MM.1S (cell line): ENCODE results near the gene OTOS.

Source experiments
- CTCF ChIP-seq: fragments of 300-600 bp; sonication (generic); IDR thresholded peaks from 2 replicates; pipeline ENCODE4 v1.5.1; 2016; ENCODE audit warnings: antibody characterized with exemption, low read length, mixed read lengths
- EZH2 ChIP-seq: fragments of 300-600 bp; sonication (generic); optimal IDR thresholded peaks from 2 replicates; pipeline ENCODE3; 2017; ENCODE audit warnings: low read depth, mild to moderate bottlenecking, antibody characterized with exemption, low read length, mixed read lengths
- EZH2phosphoT487 ChIP-seq: fragments of 300-600 bp; sonication (generic); IDR thresholded peaks from 2 replicates; pipeline ENCODE4 v1.6.1; 2018; ENCODE audit warnings: antibody characterized with exemption, low read length

GRCh38 chr2:240106765-240107476 is 33.5 kb downstream of the OTOS start:
- TF ChIP-seq CTCF (no peak), EZH2phosphoT487 (no peak), EZH2 (no peak)
